Measurements from ENCODE around the gene SALL4.

SALL4 gene

DNA sequence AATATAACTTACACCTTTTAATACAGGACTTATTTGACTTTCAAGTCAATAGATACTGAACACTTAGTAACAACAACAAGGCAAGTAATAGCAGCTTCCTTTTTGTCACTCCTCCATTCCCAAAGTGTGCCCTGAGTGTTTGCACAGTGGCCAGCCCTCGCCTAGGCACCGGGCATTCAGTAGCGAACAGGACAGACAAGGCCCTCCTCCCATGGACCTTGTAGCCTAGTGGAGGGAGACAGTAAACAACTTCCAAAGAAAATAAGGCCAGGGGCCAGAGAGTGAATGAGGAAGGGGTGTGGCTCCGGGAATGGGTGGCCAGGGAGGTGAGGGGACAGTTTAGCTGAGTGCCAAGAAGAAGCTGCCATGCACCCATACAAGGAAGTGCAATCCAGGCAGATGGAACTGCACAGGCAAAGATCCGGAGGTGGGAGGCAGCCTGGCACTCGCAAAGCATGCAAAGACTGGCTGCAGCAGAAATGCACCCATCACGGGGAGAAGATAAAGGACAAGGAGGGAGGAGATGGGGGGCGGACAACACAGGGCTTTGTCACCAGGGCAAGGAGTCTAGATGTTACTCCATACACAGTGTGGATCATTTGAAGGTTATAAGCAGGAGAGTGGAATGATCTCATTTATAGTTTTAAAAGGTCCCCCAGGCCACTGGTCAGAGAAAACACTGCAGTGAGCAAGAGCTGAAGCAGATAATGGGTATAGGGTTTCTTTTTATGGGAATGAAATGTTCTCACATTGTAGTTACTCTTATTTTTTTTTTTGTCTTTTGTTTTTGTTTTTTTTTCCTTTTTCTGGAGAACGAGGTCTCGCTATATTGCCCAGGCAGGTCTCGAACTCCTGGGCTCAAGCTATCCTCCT, 66.4 kb downstream of the SALL4 start:
- no peak for DNase-seq (ENCODE audit: low spot score)

DNA sequence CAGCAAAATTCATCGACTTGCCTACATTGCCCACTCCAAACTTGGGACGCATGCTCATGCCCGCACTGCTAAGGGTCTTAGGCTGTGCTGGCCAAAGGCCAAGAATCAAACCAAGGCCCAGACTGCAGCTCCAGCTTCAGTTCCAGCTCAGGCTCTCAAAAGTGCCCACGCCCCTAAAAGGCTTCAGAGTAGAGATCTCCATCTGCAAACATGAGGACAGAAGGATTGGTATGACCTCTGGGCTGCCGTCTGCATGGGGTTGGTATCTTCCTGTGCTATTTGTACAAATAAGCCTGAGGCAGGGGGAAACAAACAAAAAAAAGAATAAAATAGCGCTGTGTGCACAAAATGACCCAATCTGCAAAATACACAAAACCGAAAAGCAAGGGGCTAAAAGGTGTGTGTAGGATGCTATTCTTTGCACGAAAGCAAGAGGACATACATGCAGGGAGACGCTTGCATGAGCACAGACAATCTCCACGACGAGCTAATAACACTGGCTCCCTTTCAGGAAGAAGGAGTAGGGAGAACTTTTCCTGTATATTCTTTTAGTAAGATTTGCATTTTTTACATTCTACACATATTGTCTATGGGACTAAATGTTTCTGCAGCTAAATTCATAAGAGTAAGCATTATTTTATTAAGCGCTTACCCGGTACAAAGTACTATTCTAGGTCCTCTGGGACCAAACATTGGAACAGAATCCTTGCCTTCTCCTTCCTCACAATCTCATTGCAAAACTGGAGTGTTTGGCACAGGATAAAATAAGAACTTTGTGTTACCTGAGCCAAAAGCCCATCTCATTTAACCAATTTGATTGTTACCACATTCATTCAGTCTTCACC, 67.2 kb downstream of the SALL4 start:
- DNase-seq (ENCODE audit: low spot score) = no peak

GRCh38 chr20:51733070-51733469, 69.3 kb downstream of the SALL4 start:
- no peak for DNase-seq (ENCODE audit: low spot score)
